Ecto neural progenitor cell (in vitro differentiated cells): Measurements from ENCODE around the gene C4B.
"Not testable (repeated sequence)": the region's sequence is repeated elsewhere in the genome, so short reads cannot be mapped to it uniquely, and the experiment has no call there.

ENCODE experiments used
- DNase-seq: peaks from one replicate; pipeline ENCODE4 v3.0.0-alpha.2; 2018; ENCODE audit warnings: low spot score

Gene C4B

DNA sequence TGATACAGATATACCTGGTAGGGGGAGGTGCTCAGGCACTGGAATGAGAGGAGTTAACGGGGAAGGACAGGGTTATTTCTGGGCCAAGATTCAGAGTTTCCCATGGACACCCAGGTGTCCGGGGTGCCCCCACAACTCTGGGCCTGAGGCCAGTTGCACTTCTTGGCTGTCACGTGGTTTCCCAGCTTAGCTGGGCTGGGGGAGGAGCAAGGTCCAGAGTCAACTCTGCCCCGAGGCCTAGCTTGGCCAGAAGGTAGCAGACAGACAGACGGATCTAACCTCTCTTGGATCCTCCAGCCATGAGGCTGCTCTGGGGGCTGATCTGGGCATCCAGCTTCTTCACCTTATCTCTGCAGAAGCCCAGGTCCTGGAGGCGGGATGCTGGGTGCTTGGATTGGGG is at the start of gene C4B:
Gene C4B (plus strand): TSS at position 249 of the 400 bp plus-strand sequence. CDS start 51 bp downstream, at position 300.
- not testable (repeated sequence) for DNase-seq

DNA sequence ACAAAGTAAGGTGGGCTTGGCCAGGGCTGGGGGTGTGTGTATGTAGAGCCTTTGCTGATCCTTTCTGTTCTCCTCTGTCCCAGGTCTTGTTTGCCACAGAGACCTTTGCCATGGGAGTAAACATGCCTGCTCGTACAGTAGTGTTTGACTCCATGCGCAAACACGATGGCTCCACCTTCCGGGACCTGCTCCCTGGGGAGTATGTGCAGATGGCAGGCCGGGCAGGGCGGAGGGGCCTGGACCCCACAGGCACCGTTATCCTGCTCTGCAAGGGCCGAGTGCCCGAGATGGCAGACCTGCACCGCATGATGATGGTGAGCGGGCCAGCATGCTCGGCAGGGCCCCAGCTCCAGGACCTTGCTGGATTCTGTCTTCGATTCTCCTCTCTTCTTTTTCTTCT is 48.9 kb upstream of the C4B start:
- DNase-seq: no peak

DNA sequence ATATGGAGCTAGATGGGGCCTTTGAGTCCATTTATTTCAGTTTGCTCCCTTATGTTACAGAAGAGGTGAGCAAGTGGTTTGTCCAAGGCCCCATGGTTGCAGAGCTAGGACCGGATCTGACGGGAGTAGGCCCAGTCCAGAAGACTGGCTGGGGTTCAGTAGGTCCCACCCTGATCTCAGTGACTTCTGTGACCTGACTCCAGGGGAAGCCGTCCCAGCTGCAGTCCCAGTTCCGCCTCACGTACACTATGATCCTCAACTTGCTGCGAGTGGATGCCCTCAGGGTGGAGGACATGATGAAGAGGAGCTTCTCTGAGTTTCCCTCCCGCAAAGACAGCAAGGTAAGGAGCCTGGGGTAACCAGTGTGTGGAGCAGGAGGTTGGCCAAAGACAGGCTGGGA is 48.1 kb upstream of the C4B start:
- no peak for DNase-seq

DNA sequence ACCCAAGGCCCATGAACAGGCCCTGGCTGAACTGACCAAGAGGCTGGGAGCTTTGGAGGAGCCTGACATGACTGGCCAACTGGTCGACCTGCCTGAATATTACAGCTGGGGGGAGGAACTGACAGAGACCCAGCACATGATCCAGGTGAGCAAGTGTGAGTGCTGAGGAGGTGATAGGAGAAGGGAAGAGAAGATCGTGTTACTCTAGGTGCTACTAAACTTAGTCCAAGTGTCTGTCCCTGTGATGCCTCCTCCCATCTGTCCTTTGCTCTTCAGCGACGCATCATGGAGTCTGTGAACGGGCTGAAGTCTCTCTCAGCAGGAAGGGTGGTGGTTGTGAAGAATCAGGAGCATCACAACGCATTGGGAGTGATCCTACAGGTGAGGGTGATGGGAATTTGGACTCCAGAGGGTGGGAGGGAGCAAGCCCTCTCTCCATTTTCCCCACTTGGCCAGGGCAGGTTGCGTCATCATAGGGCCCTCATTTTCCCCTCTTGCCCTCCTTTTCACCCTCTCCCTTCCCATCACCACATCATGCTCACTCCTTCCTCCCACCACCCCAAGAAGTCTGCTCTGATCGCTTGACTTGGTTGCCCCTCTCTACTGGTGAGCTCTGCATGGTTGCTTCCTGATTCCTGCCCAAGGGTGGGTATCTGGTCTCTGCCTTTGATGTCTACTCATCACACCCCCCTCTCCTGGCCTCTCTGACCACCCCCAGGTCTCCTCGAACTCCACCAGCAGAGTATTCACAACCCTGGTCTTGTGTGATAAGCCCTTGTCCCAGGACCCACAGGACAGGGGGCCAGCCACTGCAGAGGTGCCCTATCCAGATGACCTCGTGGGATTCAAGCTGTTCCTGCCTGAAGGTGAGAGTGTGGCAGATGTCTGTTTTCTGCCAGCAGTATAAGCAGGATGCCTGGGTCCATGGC is 47.3 kb upstream of the C4B start:
- no peak for DNase-seq

DNA sequence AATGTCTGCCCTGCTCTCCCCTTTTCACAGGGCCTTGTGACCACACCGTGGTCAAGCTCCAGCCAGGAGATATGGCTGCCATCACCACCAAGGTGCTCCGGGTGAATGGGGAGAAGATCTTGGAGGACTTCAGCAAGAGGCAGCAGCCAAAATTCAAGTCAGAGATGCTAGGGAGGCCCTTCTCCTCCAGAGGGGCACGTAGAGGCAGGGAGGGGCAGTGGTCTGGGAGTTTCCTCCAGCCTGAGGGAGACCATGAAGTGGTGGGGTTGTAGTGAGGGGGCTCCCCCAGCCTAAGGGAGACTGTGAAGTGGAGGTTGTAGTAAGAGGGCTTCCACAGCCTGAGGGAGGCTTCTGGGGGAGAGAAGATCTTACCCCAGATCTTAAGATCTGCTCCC is 46.7 kb upstream of the C4B start:
- no peak for DNase-seq

DNA sequence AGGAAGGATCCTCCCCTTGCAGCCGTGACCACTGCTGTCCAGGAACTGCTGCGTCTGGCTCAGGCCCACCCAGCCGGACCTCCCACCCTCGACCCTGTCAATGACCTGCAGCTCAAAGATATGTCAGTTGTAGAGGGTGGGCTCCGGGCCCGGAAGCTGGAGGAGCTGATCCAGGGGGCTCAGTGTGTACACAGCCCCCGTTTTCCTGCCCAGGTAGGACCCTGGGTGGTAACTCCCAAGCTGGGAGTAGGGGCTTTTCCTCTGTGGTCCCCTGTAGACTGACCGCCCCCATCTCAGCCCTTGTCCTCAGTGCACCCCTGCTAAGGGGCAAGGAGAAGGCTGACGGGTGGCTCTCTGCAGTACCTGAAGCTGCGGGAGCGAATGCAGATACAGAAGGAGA is 46.3 kb upstream of the C4B start:
- DNase-seq: no peak

DNA sequence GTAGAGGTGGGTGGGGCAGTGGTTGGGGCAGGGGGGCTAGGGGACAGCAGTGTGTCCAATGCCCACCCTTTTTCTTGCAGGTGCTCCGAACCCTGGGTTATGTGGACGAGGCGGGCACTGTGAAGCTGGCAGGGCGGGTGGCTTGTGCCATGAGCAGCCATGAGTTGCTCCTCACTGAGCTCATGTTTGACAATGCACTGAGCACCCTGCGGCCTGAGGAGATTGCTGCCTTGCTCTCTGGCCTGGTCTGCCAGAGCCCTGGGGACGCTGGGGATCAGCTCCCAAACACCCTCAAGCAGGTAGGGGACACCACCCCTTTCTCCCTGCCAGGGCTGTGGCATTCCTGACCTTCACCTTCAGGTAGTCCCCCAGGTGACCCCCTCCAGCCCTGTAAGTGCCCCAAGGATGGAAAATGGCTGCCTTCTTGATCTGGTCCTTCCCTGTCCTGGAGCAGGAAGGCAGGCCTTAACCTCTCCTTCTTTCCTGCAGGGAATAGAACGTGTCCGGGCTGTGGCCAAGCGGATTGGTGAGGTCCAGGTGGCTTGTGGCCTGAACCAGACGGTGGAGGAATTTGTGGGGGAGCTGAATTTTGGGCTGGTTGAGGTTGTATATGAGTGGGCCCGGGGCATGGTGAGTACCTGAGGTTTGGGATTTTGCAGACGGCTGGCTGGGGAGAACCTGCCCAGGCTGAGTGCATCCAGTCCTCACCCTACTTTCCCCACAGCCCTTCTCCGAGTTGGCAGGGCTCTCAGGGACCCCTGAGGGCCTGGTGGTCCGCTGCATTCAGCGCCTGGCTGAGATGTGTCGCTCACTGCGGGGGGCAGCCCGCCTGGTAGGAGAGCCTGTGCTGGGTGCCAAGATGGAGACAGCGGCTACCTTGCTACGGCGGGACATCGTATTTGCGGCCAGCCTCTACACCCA is 45.5 kb upstream of the C4B start:
- DNase-seq: no peak

DNA sequence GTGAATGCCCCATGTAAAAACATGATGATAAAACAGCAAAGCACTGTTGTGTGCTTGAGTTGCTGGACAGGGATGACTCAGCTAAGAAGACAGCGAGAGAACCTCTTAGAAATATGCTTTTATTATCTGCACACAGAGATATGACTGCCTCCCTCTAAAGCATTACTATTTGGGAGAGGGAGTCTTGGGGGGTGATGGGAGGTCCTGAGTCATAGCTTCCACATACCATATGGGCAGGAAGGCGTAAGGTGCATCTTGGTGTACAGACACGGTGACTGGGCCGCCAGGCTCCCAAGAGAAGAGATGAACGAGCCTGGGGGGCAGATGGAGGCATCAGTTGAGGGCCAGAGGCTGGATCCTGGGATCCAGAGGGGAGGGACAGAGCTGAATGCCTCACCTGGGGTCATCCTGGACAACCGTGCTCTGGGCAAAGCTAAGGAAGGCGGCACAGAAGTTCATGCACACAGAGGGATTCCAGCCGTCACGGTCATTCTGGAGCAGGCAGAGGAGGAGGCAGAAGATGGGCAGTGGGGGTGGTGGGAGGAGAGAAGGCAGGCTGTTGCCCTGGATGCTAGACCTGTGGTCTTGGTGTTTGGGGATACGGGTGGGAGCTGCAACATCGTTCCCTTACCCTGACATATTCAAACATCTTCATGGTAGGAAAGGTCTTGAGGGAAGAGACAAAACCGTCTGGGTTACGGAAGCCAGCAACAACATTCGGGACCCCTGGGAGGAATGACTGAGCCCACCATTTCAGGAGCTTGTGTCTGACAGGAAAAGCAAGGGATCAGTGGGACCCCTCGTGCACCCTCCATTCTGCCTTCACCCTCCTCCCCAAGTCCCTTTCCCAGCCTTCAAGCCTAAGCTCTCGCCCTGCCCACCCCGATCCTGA is 44.6 kb upstream of the C4B start:
- DNase-seq: no peak

DNA sequence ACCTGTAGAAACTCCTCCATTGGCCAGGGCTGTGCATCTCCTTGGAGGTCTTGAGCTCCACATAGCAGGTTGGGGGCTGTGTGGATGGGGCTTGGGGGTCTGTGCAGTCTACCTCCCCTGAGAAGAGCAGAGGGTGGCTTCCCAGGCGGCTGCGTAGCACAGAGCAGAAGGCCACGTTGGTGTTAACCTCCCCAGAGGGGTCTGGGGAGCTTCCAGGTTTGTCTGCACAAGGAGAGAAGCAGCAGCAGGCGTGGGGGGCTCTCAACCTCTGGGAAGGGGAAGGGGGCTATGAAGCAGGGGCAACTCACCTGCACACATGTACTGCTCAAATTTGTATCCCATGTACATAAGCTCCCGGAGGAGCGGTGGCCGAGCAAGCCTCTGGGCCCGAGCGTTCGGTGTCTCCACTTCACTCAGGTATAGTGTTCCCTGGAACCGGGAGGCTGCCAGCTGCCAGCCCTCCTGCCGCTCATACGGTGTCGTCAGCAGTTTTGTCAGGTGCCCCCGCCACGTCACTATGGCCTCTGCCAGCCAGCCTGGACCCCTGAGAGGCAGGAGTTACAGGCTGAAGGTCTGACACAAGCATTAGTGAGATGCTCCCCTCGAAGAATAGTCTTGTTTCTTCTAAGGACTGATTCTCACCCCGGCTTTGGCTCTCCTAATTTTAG is 43.9 kb upstream of the C4B start:
- no peak for DNase-seq

DNA sequence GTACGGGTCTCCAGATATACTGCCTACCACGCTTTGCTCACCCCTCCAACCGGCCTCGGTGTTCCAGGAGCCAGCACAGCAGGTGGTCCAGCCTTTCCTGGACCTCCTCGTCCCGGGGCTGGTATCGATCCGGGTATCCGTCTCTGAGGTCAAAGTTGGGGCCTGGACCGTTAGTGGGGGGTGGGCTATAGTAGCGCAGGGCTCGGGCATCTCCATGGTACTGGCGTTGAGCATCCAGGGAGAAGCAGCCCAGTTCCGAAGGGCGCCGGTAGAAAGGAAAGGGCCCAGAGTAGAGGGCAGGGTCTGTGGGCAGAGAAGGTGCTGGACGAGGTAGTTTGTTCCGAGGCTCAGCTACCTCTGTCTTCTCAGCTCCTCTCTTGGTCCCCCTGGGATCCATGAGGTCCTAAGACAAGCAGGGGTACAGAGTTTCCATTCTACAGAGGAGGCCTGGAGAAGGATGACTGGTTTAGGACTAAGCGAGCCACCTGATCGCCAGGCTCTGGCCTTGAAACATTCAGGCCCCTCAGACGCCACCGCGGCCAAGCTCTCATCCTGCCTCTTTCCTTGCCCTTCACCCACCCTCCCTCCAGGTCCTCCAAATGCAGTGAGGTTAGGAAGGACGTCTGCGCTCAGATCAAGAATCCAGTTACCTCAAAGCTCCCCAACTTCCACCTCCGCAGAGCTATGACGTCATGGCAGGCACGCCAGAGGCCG is 43.2 kb upstream of the C4B start:
- no peak for DNase-seq

DNA sequence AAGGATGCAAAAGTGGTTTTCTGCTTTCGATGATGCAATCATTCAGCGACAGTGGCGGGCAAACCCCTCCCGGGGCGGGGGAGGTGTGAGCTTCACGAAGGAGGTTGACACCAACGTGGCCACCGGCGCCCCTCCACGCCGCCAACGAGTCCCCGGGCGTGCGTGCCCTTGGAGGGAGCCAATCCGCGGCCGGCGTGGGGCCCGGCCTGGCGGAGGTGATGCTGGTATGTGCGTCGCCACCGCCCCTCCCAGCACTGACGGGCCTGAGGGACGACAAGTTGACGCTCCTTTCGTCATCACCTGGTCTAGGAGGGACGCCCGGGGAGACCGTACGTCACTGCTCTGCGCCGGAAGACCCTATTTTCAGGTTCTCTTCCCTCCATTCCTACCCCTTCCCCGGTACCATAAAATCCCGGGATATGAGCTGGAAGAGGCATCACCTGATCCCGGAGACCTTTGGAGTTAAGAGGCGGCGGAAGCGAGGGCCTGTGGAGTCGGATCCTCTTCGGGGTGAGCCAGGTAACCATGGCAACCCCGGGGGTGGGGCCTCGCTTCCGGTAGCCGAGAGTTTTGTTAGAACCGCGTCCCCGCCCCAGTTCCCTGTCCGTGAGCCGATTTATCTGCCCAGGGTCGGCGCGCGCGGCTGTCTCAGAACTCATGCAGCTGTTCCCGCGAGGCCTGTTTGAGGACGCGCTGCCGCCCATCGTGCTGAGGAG is 42.4 kb upstream of the C4B start, which contains the start of gene DXO:
Gene DXO (minus strand): TSS at position 146 of the 716 bp plus-strand sequence. CDS start 463 bp downstream, outside the sequence.
- peak; percentile 94 for DNase-seq

DNA sequence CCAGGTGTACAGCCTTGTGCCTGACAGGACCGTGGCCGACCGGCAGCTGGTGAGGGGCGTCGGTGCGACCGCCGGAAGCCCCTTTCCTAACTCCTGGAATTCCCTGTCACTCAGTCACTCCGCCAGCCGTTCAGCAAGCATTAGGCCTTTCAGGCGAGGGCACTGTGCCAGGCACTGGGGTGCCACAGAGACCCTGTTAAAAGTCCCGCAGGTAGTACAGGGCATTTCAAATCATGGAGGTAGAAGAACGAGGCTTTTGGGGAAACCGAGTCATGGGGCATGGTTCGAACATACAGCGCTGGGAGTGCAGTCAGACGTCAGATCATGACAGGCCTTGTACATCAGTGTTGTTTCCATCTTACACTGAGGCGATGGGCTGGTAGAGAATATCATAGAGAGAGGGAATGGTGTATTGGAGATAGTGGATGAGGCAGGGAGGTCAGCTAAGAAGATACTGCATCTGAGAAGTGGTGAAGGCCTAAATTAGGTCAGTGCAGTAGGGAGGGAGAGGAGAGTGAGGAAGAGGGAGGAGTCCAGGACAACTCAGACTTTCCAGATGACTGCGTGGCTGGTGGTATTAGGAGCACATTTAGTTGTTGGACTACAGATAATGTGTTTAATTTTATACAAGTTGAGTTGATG is 41.8 kb upstream of the C4B start:
- no peak for DNase-seq

DNA sequence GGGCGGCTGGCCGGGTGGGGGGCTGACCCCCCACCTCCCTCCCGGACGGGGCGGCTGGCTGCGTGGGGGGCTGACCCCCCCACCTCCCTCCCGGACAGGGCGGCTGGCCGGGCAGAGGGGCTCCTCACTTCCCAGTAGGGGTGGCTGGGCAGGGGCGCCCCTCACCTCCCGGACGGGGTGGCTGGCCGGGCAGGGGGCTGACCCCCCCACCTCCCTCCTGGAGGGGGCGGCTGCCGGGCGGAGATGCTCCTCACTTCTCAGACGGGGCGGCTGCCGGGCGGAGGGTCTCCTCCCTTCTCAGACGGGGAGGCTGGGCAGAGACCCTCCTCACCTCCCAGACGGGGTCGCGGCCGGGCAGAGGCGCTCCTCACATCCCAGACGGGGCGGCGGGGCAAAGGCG is 38.5 kb upstream of the C4B start:
- DNase-seq: not testable (repeated sequence)

DNA sequence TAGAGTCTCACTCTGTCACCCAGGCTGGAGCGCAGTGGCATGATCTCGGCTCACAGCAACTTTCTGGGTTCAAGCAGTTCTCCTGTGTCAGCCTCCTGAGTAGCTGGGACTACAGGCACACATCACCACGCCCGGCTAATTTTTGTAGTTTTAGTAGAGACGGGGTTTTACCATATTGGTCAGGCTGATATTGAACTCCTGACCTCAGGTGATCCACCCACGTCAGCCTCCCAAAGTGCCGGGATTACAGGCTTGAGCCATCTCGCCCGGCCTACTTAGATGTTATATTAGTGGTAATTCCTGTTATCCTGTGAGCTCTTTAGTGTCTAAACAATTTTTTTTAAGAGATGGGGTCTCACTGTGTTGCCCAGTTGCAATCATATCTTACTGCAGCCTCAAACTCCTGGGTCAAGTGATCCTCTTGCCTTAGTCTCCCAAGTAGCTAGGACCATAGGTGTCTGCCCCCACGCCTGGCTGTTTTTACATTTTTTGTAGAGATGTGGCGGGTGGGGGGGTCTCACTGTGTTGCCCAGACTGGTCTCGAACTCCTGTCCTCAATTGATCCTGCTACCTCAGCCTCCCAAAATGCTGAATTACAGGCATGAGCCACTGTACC is 36.7 kb upstream of the C4B start:
- DNase-seq: no peak

DNA sequence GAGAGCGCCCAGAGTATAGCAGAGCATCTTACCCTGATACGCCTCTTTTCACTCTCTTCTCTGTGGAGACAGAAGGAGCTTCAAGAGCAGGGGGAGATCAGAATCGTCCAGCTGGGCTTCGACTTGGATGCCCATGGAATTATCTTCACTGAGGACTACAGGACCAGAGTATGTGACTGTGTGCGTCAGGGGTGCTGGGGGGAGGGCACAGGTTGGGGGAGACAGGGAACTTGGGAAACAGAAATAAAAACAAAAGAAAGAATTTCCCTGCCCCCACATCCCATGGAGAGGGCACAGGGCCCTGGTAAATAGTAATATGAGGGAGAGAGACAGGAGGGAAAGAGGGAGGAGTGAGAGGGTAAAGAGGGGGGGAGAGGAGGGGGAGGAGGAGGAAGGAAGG is 35.8 kb upstream of the C4B start:
- no peak for DNase-seq

DNA sequence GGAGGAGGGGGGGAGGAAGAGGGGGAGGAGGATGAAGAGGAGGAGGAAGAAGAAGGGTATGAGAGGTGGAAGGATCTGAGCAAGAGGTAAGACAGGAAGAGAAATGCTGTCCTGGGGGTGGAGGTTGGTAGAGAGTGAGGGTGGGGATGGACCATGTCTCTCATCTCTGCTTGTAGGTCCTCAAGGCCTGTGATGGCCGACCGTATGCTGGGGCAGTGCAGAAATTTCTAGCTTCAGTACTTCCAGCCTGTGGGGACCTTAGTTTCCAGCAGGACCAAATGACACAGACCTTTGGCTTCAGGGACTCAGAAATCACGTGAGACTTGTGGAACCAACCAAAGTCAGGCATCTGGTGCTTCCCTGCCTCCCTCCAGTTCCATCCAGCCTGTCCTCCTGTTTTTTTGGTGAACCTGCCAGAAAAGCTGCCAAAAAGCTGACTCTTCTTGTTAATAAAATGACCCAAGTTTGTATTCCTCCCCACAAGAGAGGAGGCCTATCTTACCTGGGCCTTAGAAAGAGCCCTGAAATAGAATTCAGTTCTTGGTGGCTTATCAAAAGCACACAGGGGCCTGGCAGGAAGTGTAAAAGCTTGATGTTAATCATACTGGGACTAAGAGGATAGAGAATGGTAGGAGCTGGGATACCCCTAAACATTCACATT is 35.2 kb upstream of the C4B start:
- DNase-seq: no peak

DNA sequence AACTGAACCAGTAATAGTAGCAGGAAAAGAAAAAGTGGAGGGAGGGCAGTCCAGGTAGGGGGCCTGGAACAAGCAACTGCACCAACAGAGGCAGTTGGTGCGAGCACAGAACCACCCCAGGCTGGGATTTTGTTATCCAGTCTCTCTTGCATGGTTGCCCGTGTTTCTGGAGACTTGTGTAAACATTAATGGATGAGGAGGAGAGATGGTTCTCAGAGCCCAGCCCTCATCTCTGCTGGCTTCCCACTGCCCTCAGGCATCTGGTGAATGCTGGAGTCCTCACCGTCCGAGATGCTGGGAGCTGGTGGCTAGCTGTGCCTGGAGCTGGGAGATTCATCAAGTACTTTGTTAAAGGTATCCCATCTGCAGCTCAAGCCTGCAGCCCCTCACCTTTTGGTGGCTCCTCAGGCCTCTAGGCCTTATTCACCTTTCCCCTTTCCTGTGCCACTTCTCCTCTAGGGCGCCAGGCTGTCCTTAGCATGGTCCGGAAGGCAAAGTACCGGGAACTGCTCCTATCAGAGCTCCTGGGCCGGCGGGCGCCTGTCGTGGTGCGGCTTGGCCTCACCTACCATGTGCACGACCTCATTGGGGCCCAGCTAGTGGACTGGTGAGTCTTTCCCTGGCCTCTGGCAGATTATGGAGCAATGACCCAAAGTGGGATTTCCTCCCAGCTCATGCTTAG is 34.3 kb upstream of the C4B start:
- DNase-seq: not testable (repeated sequence)

DNA sequence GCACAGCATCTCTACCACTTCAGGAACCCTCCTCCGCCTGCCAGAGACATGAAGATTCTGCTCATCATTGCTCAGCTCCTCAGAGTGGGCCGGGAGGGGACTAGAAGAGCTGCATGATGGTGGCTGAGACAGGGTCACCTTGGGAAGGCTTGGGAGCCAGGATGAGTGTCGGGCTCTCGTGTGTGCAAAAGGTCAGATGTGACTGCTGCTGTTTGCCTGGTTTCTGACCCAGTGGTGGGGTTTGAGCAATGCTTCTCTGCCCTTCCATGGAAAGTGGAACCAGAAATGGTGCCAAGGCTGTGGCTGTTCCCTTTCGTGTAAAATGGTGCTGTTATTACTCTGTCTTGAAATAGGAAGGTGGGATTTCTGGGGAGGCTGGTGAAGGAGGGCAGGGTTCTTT is 33.6 kb upstream of the C4B start:
- DNase-seq: not testable (repeated sequence)
